ENCODE data around the gene CSNK1G2.

The CSNK1G2 gene

GRCh38 chr19:2015608-2015950 is 74.6 kb downstream of the CSNK1G2 start, which contains the start of gene BTBD2:
BTBD2 (minus strand) TSS chr19:2015714; CDS start chr19:2015703, 11 bp downstream.
- no peak for FAIRE-seq
- DNase-seq (ENCODE audit: low spot score) = peak; percentile 6

GRCh38 chr19:2016041-2016807 is 75.3 kb downstream of the CSNK1G2 start:
- FAIRE-seq = no peak

GRCh38 chr19:2018752-2019151 is 77.8 kb downstream of the CSNK1G2 start:
- DNase-seq (ENCODE audit: low spot score) = no peak
- FAIRE-seq = no peak

More at GRCh38 chr19:2016041-2016807, 75.3 kb downstream of the CSNK1G2 start:
- peak; percentile 39 for DNase-seq (ENCODE audit: low spot score)

GRCh38 chr19:2021453-2022140 is 80.6 kb downstream of the CSNK1G2 start:
- no peak for DNase-seq (ENCODE audit: low spot score)
- no peak for FAIRE-seq

GRCh38 chr19:2022289-2022688 is 81.3 kb downstream of the CSNK1G2 start:
- DNase-seq (ENCODE audit: low spot score) = no peak
- FAIRE-seq = no peak

- FAIRE-seq = no peak
- no peak for DNase-seq (ENCODE audit: low spot score)
Observed at GRCh38 chr19:2026770-2027169, 85.8 kb downstream of the CSNK1G2 start.

- DNase-seq (ENCODE audit: low spot score) = no peak
- FAIRE-seq = no peak
Observed at GRCh38 chr19:2027361-2027760, 86.4 kb downstream of the CSNK1G2 start.

Measured in RCC 7860 (cell line).